ENCODE data around the gene APEX1.

The APEX1 gene

GRCh38 chr14:20454516-20455354 is at the start of gene APEX1, which contains the start of gene OSGEP:
TSS of gene APEX1 (plus strand) at chr14:20455226. CDS start at chr14:20455646, 420 bp downstream.
TSS of gene OSGEP (minus strand) at chr14:20454812. CDS start at chr14:20454683, 129 bp downstream.
- DNase-seq (ENCODE audit: low read depth in 2 of 2): peak; percentile 98

GRCh38 chr14:20409226-20409625 is 45.8 kb upstream of the APEX1 start:
- peak; percentile 32 to 35 for DNase-seq (ENCODE audit: low read depth in 2 of 2)

DNA sequence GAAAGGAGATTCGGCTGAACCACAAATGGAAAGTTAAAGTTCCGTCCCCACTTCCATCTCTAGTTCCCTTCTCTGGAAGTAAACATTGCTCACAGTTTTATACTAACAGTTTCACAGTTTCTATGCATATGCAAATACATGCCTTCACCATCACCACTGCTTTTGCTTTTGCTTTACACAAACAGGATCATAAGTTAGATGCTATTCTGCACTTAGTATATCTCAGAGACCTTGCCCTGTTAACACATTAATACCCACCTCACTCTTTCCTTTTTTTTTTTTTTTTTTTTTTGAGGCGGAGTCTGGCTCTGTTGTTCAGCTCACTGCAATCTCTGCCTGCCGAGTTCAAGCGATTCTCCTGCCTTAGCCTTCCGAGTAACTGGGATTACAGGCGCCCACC is 42.6 kb upstream of the APEX1 start:
- no peak for DNase-seq (ENCODE audit: low read depth in 2 of 2)

DNA sequence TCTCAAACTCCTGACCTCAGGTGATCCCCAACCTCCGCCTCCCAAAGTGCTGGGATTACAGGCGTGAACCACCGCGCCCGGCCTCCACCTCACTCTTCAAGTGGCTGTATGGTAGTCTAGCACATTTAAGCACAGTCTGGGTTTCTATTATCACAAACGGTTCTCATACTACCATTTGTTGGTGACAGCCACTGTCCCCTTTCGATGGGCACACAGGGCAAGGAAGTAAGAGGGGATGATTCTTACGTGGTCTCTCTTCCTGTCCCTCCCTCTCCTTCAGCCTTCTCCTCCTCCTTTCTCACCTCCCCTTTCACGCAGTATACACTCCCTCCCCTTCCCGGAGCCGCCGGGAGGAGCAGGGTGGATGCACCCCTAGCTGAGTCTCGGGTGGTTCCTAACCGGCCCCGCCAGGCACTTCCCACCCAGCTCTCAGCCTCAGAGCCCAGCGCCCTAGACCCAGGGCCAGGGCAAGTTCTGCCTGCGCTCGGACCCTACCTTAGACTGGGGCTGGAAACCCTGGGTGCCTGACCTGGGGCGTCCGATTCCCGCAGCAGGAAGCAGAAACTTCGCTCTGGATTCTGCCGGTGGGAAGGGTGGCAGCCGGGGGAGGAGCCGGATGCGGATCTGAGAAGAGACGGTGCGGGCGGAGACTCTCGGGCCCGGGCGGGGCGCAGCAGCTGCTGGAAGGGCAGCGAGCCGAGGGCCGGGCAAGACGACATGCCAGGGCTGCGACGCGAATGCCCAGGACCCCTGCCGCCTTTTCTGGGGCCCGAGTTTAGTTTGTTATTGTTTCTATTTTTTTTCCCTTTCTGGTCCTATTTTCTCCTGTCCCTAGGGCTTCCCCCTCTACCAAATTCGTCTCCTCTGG is 41.9 kb upstream of the APEX1 start, which contains the start of gene TEP1:
TEP1 (minus strand) TSS at position 626 of the 868 bp plus-strand sequence. CDS start 5,062 bp downstream, outside the sequence.
- DNase-seq (ENCODE audit: low read depth in 2 of 2): peak; percentile 48 to 56

DNA sequence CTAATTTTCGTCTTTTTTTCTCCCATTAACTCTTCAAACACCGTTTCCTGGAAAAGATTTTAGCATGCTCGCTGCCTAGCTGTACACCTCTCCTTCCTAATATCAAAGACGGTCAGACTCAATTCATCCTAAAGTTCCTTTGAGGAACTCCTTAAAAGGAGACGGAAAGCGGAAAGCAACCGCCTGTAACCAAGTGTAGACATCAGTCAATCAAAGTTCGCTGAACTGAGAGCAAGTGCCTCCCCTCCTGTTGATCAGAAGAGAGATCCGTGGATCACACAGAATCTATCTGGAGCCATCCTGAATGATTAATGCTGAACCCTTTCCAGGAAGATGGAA is 41.3 kb upstream of the APEX1 start:
- DNase-seq (ENCODE audit: low read depth in 2 of 2): no peak

GRCh38 chr14:20415782-20416206 is 39.2 kb upstream of the APEX1 start:
- DNase-seq (ENCODE audit: low read depth in 2 of 2): peak; percentile 27 to 29

- no peak for DNase-seq (ENCODE audit: low read depth in 2 of 2)
Measured at GRCh38 chr14:20416223-20416622, 38.8 kb upstream of the APEX1 start.

GRCh38 chr14:20417250-20418186 is 37.5 kb upstream of the APEX1 start:
- DNase-seq (ENCODE audit: low read depth in 2 of 2): no peak

GRCh38 chr14:20418501-20418909 is 36.5 kb upstream of the APEX1 start:
- no peak for DNase-seq (ENCODE audit: low read depth in 2 of 2)

- DNase-seq (ENCODE audit: low read depth in 2 of 2): no peak
Measured at GRCh38 chr14:20419419-20419818, 35.6 kb upstream of the APEX1 start.

- DNase-seq (ENCODE audit: low read depth in 2 of 2): no peak
Measured at GRCh38 chr14:20421267-20421666, 33.8 kb upstream of the APEX1 start.

DNA sequence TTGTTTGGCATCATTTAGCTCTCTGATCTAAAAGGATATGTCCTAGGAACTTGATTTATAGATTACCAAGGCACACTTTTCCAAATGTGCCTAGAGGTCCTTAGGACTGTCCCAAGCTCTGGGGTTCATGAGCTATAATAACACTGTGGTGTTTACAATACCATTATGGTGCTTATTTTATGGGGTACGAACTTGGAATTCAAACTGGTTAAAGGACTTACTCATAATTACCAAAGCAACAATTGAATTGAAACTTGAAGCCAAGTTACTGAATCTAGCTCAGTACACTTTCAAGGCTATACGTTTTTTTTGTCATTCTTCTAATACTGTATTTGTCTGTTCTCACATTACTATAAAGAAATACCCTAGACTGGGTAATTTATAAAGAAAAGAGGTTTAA is 32.1 kb upstream of the APEX1 start:
- no peak for DNase-seq (ENCODE audit: low read depth in 2 of 2)

GRCh38 chr14:20424851-20425250 is 30.2 kb upstream of the APEX1 start:
- DNase-seq (ENCODE audit: low read depth in 2 of 2): no peak

DNA sequence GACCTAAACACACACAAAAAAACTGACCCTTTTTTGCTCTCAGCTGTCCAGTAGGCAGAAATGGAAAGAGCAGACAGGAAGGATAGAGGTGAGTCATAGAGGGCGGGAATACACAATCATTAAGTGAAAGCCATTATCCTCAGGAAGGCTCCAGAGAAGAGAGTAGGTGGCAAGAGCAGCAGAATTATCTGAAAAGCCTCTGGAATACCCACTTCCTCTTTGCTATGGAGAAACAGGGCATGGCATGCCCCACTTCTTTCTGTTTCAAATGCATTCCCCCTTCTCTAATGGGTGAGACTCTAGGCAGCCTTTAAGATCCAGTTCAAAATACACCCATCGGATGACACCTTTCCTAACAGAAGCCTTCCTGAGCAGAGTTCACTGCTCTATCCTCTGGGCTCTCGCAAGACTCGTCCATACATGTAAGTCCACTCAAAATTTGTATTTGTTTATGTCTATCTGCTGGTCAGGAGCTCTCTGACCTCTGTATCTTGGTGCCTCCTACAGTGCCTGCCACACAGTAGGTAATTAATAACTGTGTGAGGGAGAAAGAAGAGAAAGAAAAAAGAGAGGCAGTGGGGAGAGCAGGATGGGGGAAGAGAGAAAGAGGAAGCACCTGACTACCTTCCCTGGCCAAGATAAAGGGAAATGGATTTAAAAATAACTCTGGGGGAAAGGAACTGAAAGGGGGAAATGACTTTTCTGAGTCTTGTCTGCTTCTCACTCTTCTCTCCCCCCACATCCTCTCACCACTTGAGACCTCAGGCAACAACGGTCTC is 27.6 kb upstream of the APEX1 start:
- peak in 1 of 2 experiments; percentile 12 for DNase-seq (ENCODE audit: low read depth in 2 of 2)

GRCh38 chr14:20428010-20428365 is 27.0 kb upstream of the APEX1 start:
- no peak for DNase-seq (ENCODE audit: low read depth in 2 of 2)

GRCh38 chr14:20428802-20429201 is 26.2 kb upstream of the APEX1 start:
- DNase-seq (ENCODE audit: low read depth in 2 of 2): no peak

DNA sequence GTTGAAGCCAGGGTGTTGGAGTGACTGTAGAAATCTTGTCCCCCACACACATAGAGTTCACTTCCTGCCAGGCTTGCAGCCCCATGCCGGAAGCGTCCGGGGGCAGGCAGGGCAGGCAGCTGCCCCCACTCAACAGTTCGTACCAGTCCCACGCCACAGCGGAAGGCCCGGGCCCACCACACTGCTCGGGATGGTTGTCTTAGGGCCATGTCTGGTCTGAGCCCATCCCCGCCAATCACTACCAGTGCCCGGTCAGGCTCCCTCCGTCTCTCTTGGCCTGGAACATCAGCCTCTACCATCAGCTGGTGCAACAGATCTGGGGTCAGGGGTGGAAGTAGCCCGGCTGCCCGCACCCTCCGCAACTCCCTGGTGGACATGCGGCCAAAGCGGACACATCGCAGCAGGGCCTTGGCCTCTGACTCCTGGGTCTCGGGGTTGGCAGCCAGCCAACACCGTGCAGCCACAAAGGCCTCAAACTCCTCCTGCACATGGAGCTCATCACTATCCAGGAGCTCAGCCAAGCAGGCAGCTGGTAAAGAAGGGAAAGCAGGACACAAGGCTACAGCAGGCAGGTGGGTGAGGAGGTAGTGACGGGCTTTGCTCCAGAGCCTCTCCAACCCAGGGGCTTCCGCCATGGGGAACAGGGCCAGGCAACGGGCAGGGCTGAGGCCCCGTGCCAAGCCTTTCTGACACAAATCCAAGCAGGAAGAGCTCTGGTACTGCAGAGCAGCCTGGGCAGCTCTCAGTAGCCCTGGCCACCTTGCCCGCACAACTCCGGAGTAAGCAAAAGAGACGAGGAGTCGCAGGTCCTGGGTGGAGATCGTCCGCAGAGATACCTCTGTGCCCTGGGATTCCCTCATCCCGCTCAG is 25.0 kb upstream of the APEX1 start:
- no peak for DNase-seq (ENCODE audit: low read depth in 2 of 2)

GRCh38 chr14:20434701-20435581 is 20.1 kb upstream of the APEX1 start:
- no peak for DNase-seq (ENCODE audit: low read depth in 2 of 2)
